GM12874 (cell line): Measurements from ENCODE around the gene ETNK2.

Experiments used
- CTCF ChIP-seq: IDR thresholded peaks from 2 replicates; pipeline ENCODE4 v1.5.1; 2011; ENCODE audit warnings: low read depth, mild to moderate bottlenecking, control low read depth, low read length, moderate library complexity; ENCODE audit not compliant: insufficient read depth

ETNK2 gene

GRCh38 chr1:204161609-204162493 is 10.0 kb upstream of the ETNK2 start:
- TF ChIP-seq CTCF: no peak

GRCh38 chr1:204157962-204158361 is 6.1 kb upstream of the ETNK2 start:
- no peak for TF ChIP-seq CTCF

- no peak for TF ChIP-seq CTCF
These were observed 4.0 kb upstream of the ETNK2 start for GRCh38 chr1:204155881-204156280.

- no peak for TF ChIP-seq CTCF
These were observed 2.9 kb upstream of the ETNK2 start for GRCh38 chr1:204154568-204155255.

GRCh38 chr1:204153667-204154066 is 1.8 kb upstream of the ETNK2 start:
- no peak for TF ChIP-seq CTCF

GRCh38 chr1:204152310-204153044 is 633 bp upstream of the ETNK2 start:
- TF ChIP-seq CTCF: no peak
